HG03064 (cell line): Measurements from ENCODE around the gene KIRREL1.

ENCODE experiments used
- ATAC-seq: cut with Tn5 transposase; IDR thresholded peaks from one replicate; pipeline ENCODE4 v1.9.1; 2021; ENCODE audit warnings: low read depth; ENCODE audit not compliant: unreplicated experiment

KIRREL1 gene

DNA sequence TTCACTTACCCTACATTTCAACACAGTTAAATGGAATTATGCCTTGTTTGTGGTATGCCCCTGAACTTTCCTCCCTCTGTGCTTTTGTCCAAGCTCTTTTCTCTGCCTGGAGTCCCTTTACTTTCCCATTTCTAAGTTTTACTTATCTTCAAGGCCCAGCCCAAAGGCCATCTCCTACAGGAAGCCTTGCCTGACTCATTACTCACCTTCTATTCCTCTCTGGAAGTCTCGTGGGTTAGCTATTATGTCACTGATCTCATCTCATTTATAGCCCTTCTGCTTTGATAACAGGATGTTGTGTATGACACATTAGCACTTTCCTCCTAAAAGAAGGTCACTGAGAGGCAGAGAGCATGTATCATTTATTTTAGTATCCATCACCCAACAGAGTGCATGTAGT lies 108.5 kb downstream of the KIRREL1 start:
- no peak for ATAC-seq

DNA sequence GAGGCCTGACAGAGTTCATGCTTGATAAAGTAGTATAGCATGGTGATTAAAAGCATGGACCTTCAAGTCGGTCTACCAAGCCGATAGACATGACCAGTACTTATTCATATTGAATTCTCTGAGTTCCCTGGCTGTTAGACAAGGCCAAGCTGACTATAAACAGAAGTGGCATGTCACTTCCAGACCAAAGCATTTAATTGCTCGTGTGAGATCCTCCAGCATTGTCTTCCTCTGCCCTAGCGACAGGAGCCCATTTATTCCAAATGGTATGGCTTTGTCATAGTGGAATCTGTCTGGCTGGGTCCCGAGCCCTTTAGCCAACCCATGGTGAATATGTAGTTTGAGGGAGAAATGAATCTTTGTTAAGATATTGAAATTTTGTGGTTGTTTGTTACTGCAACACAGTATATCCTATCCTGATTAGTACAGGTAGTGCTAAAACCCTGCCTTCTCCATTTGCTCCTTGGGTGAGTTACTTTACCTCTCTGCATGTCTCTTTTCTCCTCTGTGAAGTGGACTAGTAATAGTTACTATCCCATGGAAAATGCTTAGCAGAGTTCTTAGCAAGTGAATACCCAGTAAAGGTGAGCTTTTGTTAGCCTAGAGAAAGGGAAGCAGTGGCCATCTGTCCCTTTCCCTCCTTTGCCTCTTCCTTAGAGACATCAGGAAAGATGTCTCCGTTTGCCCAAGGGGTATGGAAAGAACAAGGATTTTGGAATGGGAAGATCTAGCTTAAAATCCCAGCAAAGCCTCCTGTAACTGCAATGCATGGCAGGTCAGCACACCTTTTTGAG lies 109.6 kb downstream of the KIRREL1 start:
- ATAC-seq, result no peak

DNA sequence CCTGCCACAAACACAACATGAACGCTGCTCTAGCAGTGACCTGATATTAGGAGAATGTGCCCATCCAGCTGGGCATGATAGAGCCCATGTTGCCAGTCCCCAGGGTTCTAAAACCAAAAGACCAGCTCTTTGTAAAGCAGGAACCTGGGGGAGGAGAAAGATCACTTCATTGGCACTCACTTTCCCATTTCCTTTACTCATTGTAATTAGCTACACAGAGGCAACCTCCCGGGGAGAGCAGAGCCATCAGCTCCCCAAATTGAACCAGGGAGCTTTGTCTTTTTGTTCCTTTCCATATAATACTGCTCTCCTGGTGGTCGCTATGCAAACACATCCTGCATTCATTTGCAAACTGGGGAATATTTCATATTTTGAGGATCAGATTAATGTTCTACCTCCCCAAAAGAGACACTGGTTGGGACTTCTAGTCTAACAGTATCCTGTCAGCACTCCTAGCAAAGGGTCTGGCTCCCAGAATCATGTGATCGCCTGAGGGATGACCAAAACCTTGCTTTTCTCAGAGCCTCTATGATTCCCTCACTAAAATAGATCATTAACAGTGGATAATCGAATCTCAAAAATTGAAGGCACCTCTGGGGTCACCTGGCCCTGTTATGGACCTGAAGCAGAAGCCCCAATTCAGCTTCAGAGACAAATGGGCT lies 110.5 kb downstream of the KIRREL1 start:
- ATAC-seq, result no peak

DNA sequence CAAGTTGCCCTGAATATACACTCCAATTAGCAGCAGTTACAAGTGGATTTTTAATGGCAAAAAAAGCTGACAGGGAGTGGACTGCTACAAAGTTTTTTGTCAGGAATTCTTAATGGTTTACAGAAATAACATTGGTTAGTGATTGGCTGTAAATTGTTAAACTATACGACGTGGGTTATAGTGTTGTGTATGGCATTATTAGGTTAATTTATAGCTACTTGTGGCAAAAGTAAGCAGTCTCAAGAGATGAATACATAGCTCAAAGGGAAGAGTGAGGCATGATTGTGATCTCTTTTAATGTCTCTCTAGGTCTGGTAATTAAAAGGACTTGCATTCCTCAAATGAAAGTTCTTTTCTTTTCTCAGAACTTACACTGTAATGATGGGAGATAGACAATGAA lies 111.4 kb downstream of the KIRREL1 start:
- no peak for ATAC-seq

DNA sequence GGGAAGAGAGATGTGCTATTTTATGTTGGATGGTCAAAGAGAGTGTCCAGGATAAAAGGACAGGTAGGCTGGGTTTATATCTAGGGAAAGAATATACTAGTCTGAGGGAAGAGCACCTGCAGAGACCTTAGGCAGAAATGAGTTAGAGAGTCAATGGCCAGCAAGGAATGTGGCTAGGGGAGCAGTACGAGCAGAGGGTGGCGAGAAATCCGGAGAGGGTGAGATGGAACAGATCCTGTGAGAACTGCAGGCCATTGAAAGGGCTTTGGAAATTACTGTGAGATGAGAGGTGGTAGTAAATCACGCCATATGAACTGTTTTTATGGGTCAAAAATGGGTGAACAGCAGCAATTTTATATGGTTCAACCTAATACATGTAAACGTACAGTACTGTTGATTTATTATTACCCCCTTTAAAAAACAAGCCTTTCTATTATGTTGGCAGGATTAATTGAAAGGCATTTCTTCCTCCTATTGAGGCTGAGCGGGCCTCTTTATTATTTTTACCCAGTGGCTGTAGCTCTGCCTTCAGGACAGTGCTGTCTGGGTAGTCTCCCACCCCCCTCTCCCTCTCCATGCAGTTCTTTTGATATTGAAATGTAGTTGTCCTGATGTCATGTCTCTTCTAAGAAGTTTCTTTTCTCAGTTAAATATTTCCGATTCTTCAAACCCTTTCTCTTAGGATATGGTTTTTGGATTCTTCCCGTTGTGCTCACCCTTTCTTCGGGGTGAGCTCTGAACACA lies 112.1 kb downstream of the KIRREL1 start:
- ATAC-seq, result no peak

DNA sequence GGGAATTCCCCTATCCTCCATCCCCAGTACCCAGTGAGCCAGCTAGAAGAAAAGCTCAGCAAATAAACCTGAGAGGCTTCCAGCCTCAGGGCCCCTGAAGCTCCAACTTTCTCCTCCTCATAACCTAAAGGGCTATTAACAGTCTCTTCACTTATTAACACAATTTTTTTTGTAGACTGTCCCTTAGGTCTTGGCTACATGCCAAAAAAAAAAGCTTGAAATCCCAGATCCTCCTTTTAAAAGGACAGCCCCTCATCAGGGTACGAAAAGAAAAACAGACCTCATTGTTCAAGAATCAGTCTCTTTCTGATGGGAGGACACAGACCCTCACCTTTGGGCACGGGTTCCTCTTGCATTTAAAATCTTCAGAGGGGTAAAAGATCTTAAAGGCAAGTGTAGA lies 114.5 kb downstream of the KIRREL1 start:
- no peak for ATAC-seq

DNA sequence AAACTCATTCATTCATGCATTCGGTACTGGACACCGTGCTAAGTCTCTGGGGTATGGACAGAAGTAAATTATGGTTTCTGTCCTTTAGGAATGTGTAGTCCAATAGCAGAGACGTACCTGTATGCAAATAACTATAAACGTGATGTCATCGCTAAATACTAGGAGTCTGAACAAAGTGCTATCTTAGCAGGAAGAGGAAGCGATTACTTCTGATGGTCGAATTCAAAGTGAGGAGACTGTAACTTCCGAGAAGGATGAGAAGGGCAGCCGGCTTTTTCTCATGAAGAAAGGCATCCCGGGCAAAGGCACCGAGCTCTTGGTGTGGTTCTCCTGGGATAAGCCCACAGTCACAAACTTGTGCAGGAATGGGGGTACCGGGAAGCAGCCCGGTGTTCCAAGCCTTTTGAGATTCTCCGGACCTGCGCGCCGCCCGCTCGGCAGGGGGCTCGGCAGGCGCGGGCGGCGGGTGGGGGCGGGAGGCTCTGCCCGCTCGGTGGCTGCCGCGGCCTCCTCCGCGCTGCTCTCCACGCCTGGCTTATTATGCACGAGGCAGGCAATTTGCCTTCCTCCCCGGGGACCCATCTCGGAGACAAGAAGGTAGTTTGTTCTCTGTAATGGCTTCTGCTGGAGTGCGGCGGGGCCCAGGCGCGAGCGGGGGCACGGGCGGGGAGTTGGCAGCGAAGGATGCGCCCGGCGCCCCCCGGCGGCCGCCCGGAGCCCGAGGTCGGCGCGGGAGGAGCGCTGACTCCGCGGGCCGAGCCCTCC lies 119.7 kb downstream of the KIRREL1 start:
- no peak for ATAC-seq

DNA sequence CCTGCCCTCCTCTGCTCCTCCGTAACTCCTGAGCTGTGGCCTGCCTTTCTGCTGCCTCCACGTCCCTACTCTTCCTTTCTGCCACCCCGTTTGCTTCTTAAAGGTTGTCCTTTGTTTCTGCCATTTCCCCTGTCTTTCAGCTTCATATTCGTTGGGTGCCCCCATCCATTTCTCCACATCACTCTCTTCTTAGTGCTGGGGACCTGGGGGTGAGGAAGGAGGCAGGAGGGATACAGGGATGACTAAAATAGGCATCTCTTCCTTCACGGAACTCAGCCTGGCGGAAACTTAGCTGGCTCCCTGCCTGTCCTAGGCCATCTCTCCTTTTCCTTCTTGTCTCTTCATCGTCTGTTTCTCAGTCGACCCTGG lies 120.3 kb downstream of the KIRREL1 start:
- ATAC-seq, result no peak

DNA sequence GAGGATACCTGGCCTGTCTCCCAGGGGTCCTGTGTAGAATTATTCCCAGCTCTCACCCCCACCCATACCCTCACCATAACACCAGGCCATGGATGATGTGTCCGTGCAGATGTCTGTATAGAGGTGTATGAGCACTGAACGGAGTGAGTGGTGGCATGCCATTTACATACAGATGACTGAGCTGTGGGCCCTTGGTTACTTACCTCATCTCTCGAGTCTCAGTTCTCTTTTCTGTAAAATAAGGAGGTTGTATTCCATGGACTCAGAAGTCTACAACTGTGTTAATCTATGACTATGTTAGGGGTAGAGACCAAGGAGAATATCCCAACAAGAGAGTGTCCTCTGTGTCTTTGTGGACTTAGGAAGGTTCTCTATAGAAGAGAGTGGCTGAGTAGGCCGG lies 121.7 kb downstream of the KIRREL1 start:
- ATAC-seq, result no peak

DNA sequence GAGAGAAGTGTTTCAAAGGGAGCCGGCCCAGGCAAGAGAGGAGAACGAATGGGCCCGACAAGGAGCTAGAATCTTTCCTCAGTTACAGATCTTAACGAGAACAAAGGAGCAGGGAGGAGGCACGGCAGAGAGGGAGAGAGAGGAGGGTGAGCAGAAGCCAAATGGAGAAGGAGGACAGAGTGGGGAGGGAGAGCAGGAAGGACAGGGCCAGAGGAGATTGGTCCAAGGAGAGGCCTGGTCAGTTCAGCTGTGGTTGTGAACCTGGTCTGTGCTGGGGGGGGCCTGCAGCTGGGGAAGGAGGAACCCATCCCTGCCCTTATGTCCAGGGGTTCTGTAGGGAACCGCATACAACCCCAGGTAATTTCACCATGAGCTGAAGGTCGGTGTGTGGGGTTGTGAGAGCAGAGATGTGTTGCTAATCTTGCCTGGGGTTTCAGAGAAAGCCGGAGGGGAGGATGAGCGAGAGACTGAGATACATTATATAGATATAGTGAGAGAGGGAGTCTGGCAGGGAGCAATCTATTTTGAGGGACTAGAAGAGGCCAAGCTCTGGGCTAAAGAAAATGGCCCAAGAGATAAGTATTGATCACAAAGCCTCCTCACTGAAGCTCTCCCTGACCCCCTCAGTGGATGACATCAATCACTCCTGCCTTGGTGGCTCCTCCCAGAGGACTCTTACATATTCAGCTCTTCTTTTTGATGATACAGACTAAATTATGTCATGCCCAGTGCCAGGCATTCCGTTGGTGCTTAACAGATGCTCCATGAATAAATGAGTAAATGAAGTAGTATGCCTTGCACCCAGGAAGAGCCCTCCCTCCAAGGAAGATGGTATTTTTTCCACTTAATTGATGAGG lies 123.1 kb downstream of the KIRREL1 start:
- no peak for ATAC-seq

DNA sequence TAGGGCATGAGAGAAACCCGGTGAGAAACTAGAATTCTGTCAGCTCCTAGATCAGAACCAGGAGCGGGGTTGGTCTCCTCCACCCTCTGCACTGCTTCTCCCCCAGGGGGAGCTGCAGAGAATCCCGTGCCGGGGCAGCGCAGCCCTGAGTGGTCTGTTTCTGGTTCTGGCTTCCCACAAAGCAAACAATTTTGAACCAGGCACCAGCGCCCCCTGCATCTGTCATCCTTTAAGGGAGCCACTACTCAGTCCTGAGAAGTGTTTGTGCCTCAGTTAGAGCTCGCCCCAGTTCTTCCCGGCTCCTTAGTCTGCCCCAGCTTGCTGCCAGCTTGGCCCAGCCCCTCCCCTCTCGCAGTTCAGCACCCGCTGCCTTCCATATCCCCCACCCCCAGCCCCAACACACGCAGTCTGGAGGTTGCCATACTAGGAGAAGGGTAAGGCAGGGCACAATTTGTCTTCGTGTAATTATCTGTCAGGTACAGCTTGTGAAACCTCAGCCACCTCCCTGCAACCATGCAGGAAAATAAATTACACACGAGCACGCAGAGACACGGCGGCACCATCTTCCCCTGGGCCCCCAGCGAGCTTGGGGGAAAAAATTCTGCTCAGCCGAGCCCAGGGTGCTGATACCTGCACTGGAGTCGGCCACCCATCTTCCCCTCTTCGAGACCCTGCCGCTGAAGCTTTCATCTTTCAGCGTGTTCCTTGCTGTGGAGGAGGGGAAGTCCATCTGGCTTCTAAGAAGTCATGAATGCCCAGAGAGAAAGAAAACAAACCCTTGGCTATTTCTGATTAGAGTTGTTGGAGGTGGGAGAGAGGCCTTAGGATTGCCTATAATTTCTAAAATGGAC lies 124.6 kb downstream of the KIRREL1 start:
- ATAC-seq, result no peak

DNA sequence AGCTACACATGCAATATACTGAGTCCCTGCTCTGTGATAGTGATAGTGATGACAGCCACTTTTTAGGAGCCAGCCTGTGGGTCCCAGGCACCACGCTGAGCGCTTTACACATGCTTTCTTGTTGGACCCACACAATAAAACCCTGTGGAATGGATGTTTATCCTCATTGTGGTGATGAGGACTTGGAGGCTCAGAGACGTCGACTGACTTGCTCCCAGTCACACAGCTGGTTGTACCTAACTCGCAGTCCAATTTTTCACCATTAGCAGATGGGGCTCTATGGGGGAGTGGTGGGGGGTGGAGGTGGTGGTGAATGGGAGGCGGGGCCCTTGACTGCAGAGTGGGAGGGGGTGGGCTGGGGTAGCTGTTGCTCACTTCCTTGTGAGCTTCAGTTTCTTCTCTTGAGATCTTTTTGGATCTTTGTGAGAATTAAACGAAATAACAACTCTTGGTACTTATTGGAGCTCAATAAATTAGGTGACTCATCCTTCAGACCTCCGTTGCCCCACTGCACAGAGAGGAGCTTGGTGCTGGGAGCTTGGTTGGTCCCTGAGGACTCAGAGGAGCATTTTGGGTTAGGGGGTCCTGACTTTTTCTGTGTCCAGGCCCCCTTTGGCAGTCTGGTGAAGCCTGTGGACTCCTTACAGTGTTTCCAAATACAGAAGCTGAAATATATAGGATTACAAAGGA lies 125.4 kb downstream of the KIRREL1 start:
- ATAC-seq, result no peak

DNA sequence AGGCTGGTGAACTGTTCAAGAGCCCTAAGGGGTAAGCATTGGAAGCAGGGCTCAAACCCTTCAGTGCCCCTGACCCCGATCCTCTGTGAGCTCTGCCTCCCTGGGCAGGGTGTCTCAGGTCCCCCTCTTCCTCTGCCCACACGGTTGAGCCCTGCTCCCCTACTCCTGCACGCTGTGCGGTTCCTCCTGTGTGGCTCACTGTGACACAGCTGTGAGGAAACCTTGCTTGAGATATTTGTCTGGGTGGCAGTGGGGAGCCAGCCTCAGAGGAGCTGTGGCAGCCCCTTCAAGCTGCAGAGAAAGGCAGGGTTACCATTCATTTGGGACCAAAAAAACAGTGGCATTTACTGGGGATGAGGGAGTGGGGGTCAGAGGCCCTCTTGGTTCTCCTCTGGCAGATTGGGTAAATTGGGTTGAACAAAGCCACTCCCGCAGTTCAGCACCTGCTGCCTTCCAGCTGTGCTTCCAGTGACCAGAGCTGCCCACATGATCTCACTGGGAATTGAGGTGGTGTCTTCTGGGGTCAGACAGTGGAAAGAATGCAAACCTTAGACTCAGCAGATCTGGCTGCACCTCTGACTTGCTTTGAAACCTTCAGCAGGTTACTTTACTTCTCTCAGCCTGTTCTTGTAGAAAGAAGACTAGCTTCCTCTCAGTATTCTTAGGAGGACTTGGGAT lies 126.7 kb downstream of the KIRREL1 start:
- ATAC-seq, result no peak

DNA sequence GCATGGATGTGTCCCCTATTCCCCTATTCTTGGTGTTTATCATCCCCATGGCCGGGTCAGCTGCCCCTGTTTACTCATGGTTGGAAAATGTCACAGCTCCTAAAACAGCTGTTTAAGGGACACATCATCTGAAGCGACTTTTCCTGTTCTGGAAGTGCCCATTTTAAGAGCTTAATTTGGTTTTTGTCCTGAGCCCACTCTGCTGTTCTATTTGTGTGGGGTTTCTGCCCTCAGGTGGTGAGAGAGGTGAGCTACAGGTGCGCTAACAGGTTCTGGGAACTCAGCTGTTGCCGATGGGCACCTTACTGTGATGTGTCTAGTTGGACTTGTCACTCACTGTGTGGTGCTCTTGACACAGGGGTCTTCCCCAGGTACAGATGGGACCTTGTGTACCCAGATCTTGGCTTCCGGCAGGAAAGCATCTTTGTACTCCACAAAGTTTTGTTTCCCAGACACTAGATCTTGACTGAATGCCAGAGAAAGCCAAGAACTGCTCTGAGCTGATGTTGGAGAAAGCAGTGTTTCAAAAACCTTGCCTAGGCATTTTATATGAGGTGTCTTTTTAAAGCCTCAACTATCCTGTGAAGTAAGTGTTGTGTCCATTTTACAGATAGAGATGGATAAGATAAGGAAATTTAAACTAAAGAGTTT lies 128.3 kb downstream of the KIRREL1 start:
- no peak for ATAC-seq

DNA sequence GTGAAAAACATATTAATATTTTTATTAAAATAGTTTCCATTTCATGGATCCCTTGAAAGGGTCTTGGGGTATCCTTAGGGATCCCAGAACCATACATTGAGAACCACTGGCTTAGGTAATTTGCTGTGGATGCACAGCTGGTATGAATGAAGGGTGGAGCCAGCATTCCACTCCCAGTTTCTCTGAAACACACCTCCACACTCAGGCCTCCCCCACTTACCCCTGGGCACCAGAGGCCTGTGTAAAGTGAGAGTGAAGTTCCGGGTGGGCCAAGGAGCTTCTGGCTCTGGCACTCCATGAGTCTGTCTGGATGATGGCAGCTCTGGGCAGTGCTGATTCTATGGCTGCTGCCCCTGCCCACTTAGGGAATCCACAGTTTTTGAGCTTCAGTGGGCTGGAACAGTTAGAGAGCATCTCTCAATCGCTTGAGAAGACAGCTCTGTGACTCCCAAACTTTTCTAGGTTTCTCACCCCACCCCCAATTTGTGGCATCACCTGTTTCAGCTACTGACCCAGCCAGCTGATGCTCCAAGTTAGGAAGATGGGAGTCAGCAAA lies 129.5 kb downstream of the KIRREL1 start:
- no peak for ATAC-seq

DNA sequence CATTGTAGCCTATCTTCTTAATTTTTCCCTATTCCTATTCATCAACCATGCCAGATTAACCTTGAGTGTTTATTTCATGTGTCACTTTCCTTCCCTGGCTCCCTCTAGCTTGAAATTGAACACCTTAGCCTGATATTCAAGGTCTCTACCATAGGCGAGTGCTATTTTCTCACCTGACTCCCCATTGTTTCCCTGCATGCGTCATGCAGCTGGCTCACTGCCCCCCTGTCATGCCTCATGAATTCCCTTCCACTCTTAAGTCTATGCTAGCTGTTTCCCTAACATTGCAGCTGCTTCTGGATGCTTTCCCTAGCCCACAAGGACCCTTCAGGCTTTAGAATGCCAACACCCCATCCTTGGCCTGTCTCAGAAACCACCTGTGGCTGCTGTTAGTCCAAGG lies 130.6 kb downstream of the KIRREL1 start:
- no peak for ATAC-seq

DNA sequence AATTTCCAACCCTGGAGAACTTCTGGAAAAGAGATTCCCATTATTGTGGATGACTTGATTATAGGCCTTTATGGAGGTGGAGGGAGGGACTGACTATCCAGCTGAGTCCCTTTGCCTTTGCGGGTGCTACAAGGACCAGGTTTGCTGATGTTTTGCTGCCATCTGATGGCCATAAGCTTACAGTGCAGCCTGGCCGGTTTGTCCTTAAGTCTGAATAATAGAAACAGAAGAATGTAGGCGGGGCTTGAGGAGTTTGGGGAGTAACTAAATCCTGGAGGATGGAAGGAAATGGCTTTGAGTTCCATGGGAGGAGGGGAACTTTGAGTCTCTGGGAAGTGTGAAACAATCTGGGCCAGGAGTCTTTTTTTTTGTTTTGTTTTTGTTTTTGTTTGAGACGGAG lies 131.6 kb downstream of the KIRREL1 start:
- peak; percentile 79 for ATAC-seq
